Stimulated activated CD8-positive, alpha-beta memory T cell treated with anti-CD3 and anti-CD28 coated beads, Interleukin-7, amount 100 ng/mL, for 4 hours (primary cell): ENCODE data around the gene ANKRD44.
"Not testable (repeated sequence)": the region's sequence is repeated elsewhere in the genome, so short reads cannot be mapped to it uniquely, and the experiment has no call there.

ENCODE experiments used
- DNase-seq, 2 donors: peaks; one replicate each; pipeline ENCODE4 v3.0.0-alpha.2; 2020; ENCODE audit warnings: low read depth in 2 of 2

The ANKRD44 gene

GRCh38 chr2:197030090-197030489, 280.5 kb downstream of the ANKRD44 start:
- no peak for DNase-seq

DNA sequence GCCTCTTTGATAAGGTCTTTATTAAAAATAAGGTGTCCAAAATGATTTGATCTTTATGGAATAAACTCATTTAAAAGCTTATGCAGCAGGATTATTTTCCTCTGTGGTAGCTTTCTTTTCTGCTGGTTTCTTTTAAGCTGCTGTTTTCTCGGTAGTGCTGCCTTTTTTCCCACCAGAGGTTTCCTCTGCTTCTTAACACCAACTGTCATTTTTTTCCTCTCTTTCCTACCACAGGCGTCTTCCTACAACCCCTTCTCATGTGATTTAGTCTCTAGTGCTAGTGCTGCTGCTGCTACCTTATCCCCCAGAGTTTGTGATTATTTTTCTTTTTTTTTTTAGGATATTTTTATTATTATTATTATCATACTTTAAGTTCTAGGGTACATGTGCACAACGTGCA, 281.9 kb downstream of the ANKRD44 start:
- DNase-seq = no peak

- DNase-seq = no peak
These were observed 282.4 kb downstream of the ANKRD44 start for GRCh38 chr2:197028230-197028629.

DNA sequence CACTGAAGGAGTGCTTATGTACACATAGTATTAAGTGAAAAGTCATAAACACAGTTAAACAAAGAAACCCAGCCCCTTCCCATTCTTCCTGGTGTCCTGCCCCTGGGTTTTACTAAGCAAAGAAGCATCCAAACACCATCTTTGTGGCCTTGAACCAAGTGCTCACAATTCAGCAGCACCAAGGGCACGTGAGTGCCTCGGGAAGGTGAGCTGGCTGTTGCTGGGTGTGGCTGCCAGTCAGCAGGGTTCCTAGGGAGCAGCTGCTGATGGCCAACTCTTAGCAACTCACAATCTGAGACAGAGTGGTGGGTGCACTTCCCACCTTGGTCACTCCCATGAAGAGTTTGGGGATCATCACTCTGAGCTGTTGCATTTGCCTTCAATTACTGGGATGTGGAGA, 286.4 kb downstream of the ANKRD44 start:
- DNase-seq = no peak

DNA sequence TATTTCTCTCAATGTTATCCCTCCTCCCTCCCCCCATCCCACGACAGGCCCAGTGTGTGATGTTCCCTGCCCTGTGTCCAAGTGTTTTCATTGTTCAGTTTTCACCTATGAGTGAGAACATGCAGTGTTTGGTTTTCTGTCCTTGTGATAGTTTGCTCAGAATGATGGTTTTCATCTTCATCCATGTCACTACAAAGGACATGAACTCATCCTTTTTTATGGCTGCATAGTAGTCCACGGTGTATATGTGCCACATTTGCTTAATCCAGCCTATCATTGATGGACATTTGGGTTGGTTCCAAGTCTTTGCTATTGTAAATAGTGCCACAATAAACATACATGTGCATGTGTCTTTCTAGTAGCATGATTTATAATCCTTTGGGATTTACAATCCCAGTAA, 289.7 kb downstream of the ANKRD44 start:
- DNase-seq = not testable (repeated sequence)

- DNase-seq = no peak
These were observed 297.5 kb downstream of the ANKRD44 start for GRCh38 chr2:197013098-197013497.

DNA sequence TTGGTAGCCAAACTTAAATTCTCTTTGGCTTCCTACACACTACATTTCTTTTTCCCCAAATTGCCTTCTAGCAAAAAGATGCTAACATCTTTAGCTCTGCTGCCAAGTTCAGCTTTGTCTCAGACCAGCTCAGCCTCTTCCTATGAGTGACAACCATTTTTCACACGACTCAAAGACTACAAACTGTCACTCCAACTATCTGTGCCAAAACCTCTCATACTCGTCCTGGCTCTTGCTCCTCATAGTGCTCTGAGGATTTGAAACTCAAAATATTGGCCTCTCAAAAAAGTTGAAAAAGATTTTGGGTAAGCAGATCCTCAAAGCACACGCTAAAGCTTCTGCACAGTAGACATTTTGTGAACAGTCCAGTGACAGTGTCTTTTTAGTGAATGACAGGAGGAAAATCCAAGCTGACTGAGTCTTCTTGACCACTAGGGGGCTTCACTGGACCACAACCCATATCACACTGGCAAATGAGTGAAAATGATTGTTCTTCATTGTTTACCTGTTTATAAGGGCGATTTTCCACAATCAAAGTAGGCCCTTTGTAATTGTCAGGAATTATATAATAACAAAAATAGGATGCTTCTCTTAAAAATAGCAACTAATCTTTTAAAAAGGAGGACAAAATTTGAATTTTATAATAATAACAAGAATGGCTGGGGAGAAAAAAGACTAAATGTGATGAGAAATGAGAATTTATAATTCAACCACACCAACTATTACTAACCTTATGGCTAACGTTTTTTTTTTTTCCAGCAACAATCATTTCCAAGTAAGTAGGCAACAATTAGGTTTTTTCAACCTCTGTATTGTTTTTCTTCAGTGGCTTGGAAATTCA, 298.6 kb downstream of the ANKRD44 start:
- DNase-seq = no peak

GRCh38 chr2:197011021-197011417, 299.6 kb downstream of the ANKRD44 start:
- no peak for DNase-seq

- DNase-seq = no peak
These were observed 300.2 kb downstream of the ANKRD44 start for GRCh38 chr2:197010200-197011020.

GRCh38 chr2:197008741-197009341, 301.7 kb downstream of the ANKRD44 start:
- DNase-seq = not testable (repeated sequence)

- DNase-seq = no peak
These were observed 302.6 kb downstream of the ANKRD44 start for GRCh38 chr2:197007716-197008628.

DNA sequence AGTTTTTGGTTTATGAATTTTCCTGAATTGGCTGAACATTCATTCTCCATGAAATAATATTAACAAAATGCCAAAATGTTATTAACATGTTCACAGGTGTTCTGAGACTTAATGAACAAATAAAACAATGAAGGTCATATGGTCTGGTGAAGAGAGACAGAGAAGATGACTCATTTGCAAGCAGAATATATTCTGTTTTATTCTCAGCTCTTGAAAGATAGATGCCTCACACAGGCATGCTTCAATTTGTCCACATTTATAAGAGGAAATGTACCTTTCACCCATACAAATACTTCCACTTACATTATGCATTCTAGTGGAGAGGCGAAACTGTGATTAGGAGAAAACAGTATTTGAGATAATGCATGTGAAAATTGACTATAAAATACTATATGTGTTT, 308.7 kb downstream of the ANKRD44 start:
- DNase-seq = no peak

- no peak for DNase-seq
These were observed 314.7 kb downstream of the ANKRD44 start for GRCh38 chr2:196995757-196996314.

- DNase-seq = no peak
These were observed 315.8 kb downstream of the ANKRD44 start for GRCh38 chr2:196994764-196995163.

DNA sequence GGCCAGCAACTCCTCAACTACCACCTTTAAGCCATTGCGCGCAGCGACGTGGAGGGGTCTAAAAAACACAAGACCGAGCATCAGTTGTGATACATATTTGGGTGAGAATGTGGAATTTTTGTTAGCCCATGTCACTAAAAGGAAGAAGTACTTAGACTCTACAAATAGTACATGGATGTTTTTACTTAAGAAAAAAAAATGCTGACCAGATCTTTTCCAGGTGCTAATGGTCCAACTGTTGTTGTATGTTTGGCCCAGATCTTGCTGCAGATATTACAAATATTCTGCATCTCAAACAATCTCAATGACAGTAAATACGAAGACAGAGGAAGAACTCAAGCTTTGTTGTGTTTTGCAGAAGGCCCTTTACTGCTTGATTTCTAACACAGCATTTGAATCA, 317.0 kb downstream of the ANKRD44 start:
- DNase-seq = no peak

DNA sequence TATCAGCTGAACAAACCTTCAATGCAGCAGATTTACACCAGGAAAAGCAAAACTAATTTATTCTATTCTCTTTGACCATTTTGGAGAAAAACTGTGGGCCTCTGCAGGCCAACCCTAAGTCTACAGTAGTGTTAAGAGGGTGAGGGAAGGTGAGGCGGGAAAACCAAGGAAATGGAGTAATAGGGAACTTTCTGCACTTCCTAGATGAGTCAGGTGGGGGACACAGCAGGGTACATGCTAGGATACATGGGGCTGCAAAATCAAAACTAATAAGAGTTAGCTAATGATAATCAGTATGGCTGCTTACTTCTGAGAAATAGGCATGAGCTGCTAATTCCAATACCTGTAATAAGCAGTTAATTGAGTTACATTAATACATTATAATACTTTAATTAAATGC, 318.1 kb downstream of the ANKRD44 start:
- DNase-seq = no peak

- DNase-seq = no peak
These were observed 319.7 kb downstream of the ANKRD44 start for GRCh38 chr2:196990788-196991461.

GRCh38 chr2:196990092-196990491, 320.5 kb downstream of the ANKRD44 start:
- no peak for DNase-seq

DNA sequence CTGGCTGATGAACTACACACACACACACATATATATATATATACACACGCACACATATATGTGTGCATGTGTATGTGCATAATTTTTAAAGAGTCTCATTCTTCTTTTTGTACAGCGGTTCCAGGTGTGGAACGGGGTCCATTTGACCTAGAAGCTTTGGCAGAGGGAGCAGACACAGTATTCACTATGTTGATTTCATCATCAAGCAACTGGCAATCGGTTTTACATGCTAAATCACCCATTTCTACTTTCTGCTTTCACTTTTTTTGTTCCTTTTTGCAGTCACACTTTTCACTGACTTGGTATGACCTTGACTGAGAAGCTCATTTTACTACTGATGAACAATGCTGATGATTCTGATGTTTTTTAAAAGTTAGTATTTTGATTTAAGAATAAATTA, 321.1 kb downstream of the ANKRD44 start:
- DNase-seq = no peak

DNA sequence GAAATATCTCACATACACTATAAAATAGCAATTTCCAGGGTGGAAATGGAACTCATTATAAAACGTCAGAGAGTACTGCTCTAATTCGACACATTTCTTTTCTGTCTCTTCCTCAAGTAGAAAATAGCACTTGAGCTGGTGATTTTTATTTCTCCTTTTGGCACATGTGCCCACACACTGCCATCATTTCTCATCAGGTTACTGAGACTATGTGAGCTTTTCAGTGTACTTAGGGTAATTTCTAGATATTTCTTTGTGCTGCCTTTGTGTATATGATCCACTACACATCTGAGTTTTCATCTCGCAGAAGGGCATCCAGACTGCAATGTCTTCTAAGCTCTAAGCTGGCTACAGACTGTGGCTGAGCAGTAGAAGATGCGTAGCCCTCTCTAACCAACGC, 321.9 kb downstream of the ANKRD44 start:
- DNase-seq = no peak
